Daoy (cell line): ENCODE data around the gene INPP4B. TPM values are rescaled to one million over a fixed set of nuclear protein-coding genes. Genes with fewer than 3 reads are reported as not detected.
"Not testable (repeated sequence)": the region's sequence is repeated elsewhere in the genome, so short reads cannot be mapped to it uniquely, and the experiment has no call there.

Experiments used
- DNase-seq: peaks from one replicate; pipeline ENCODE4 v3.0.0-alpha.2; 2015; ENCODE audit warnings: low read depth
- total RNA-seq: library from RNA; depleted of rRNA; stranded (reverse); fragments of >200 nt; shearing (Covaris generic); gene quantifications from 2 replicates; pipeline ENCODE4 v1.2.3, GENCODE V29; 2014

Gene INPP4B
- total RNA-seq, 1 experiment from 2014 or later = 9.3 TPM

- DNase-seq = no peak
These were observed 431.6 kb downstream of the INPP4B start for GRCh38 chr4:142414366-142414990.

GRCh38 chr4:142413485-142413884 is 432.6 kb downstream of the INPP4B start:
- DNase-seq = no peak

DNA sequence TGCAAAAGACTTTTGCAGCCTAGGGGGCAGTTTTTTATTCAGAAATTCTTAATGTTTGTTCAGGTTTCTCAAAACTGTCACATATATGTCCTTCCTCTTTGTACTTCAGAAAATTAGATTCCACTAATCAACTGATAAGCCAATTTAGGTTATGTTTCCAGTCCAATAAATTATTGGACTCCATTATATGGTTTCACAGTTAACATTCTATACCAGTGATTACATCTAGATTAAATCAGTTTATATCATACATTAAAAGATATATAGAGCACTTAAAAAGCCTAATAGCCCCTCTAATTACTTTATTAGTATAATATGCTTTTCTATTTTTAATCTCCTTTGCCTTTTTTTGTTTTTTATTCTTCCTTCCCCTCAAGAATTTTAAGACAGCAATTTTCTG is 434.1 kb downstream of the INPP4B start:
- no peak for DNase-seq

GRCh38 chr4:142408003-142408441 is 438.1 kb downstream of the INPP4B start:
- DNase-seq = no peak

GRCh38 chr4:142407596-142407995 is 438.5 kb downstream of the INPP4B start:
- DNase-seq = no peak

- no peak for DNase-seq
These were observed 439.1 kb downstream of the INPP4B start for GRCh38 chr4:142406917-142407501.

DNA sequence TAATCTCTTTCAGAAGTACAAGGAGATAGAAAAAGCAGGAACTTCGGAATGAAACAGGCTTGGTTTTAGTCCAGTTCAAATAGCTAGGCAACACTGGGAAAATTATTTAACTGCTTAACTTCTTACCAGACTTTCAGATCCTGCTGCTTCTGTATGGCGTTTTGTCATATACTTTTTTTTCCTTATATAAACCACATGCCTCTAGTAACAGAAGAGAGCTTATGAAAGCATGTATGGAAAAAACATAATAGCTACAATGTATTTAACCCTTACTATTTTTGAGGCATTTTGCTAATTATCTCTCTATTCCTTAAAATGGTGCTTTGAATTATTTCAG is 439.6 kb downstream of the INPP4B start:
- no peak for DNase-seq

DNA sequence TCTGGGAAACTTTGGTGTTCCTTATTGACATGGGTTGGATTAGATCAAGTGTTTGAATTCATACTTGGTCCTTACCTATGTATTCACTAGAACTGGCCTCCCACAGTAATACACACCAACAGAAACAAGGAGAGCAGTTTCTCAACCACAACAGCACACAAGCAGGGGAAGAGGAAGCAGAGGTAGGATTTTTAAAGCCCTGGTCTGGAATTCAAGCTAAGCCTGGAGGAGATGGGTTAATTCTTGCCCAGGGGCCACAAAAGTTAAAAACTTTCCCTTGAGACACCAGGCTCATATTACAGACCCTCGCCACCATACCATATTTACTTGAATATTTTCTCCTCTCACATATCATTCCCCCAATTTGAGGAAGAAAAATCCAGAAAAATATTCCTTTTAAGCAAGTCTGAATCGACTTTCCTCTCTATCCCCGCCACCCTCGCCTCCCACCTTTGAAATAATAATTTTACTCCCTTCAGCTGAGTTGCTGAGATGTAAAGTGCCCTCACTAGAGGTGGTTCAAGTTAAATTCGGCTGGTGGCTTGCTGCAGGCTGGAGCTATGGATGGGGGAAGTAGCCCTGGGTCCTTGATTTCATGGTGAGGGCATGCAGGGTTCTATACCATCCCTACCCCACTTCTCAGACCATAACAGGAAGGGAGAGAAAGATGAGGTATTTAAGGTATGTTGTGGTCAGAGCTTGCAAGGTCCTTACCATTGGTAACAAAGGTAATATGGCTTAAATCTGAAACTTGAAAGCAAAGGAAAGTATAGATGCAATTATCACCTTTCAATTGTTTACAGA is 440.2 kb downstream of the INPP4B start:
- DNase-seq = peak; percentile 34

DNA sequence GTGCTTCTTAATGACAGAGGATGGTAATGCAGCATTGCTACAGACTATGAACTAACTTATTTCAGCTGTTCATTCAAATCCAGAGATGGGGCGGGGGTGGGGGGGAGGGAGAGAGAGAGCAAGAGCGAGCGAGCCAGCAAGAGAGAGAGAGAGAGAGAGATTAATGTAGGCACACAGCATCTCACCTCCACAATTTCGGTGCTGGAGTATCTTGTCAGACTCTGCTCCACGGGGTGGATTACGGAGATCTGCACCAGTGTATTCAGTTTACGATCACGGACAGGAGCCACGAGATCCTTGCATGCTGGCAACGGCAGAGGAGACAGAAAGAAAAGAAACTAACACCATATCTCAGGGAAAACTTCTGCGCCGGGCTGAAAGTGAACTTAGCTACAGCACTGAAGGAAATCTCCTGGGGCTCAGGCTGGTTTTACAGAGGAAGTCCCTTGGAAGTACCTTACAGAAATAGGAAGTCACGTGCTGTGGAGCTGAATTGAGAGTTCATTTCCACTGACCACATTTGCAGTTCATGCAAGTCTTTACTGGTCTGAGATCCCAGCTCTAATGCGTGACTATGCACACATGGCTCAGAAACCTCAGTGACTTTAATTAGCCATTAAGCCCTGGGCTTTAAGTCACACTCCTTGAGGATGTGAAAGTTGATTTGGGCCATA is 440.9 kb downstream of the INPP4B start:
- DNase-seq = peak; percentile 57

DNA sequence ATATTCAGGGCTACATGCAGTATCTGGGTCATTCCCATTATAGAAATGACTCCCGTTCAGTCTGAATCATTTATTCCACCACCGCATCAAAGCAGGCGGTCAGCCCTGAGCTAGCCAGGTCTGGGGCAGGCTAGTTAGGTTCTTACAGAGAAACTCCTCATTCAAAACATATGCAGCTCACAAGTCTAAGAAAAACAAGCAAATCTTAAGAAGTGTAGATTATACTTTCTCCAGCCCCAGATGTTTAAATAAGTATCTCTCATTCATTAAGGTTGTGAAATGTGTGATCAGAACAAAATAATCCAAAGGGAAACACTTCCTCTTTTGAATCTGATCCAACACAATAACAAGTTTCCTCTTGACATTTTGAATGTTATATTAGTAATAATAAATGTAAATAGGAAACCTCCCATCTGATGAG is 441.9 kb downstream of the INPP4B start:
- DNase-seq = peak; percentile 59

- no peak for DNase-seq
These were observed 443.2 kb downstream of the INPP4B start for GRCh38 chr4:142402900-142403299.

- no peak for DNase-seq
These were observed 443.9 kb downstream of the INPP4B start for GRCh38 chr4:142402156-142402555.

GRCh38 chr4:142397364-142397991 is 448.6 kb downstream of the INPP4B start:
- DNase-seq = not testable (repeated sequence)

DNA sequence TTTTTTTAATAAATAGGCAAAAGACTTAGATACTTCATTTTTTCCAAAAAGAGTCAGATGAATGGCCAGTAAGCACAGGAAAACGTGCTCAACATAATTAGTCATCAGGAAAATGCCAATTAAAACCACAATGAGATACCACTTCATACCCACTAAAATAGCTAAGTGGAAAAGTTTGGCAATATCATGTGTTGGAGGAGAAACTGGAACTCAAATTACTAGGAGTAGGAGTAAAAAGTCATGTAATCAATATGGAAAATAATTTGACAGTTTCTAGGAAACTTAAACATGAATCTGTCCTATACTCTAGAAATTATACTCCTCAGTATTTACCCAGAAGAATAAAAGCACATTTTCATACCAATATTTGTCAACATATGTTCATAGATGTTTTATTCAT is 449.8 kb downstream of the INPP4B start:
- DNase-seq = no peak

- DNase-seq = no peak
These were observed 453.0 kb downstream of the INPP4B start for GRCh38 chr4:142393127-142393526.

DNA sequence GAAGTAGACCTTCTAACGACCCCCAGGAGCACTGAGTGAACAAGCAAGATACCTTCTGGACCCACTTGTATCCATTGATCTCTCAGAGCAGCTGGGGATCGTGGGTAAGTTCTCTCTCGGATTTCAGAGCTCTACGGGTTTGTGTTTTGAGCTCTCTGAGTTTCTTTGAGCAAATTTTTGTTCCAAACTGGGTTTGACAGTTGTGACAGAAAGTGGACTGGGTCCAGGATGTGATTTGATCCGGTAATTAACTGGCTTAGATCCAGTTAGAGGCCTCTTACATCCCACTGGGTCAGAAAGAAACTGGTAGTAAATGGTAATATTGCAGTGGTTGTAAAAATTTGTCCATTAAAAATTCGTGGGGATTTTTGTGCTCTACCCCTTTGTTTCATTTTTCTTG is 459.2 kb downstream of the INPP4B start:
- DNase-seq = no peak

DNA sequence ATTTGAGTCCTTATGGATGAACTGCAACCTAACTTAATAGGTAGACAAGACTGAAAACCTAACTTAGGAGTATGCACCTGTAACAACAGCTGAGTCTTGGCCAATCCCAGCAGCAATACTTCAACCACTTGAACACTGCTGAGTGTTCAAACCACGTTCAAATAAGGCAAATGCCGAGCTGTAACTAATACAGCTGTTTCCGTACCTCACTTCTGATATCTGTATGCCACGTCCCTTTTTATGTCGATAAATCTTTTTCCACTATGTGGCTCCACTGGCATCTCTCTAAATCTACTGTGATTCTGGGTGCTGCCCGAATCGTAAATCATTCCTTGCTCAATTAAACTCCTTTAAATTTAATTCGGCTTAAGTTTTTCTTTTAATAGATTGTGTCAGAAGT is 459.7 kb downstream of the INPP4B start:
- no peak for DNase-seq

- DNase-seq = no peak
These were observed 462.2 kb downstream of the INPP4B start for GRCh38 chr4:142383800-142384470.

- no peak for DNase-seq
These were observed 462.7 kb downstream of the INPP4B start for GRCh38 chr4:142383354-142383753.

- no peak for DNase-seq
These were observed 466.0 kb downstream of the INPP4B start for GRCh38 chr4:142380052-142380602.
